ENCODE data around the gene DMAC2. TPM values are rescaled to one million over a fixed set of nuclear protein-coding genes. Genes with fewer than 3 reads are reported as not detected.
A peak's percentile ranks its signal among the peaks of the same experiment; 100 is the strongest.

The DMAC2 gene
- total and polyA plus RNA-seq, 2 of the 13 experiments (the other 11 are each of a cell fraction or from before 2014, with no cell fraction given), result 39.0 to 66.0 TPM

- no peak for TF ChIP-seq ZSCAN29 (CRISPR knock-in tag; conservative IDR thresholded peaks at IDR 0.05)
- TF ChIP-seq ZBTB8A (CRISPR knock-in tag; IDR thresholded peaks at IDR 0.05; ENCODE audit: borderline replicate concordance, low read depth), result no peak
- TF ChIP-seq RBFOX2 (IDR thresholded peaks at IDR 0.05; ENCODE audit: low read depth, low read length), result peak; percentile 83
- TF ChIP-seq PTBP1 (IDR thresholded peaks at IDR 0.05; ENCODE audit: low read depth, low read length, poor library complexity, severe bottlenecking), result no peak
- 0 out of 2 replicates have a peak, but pooled peaks have one; percentile 25 for TF ChIP-seq XBP1 (CRISPR knock-in tag; IDR thresholded peaks at IDR 0.05)
- TF ChIP-seq KDM2A (CRISPR knock-in tag; IDR thresholded peaks at IDR 0.05; ENCODE audit: borderline replicate concordance, low read depth), result peak; percentile 61; the same call in 1 of the 2 replicates
- peak; percentile 88 for TF ChIP-seq HDAC2 (CRISPR knock-in tag; IDR thresholded peaks at IDR 0.05)
- TF ChIP-seq SP1 (IDR thresholded peaks at IDR 0.05), result no peak
- TF ChIP-seq SP1 (CRISPR knock-in tag; IDR thresholded peaks at IDR 0.05), result peak; percentile 86
- TF ChIP-seq, protein P1, sequence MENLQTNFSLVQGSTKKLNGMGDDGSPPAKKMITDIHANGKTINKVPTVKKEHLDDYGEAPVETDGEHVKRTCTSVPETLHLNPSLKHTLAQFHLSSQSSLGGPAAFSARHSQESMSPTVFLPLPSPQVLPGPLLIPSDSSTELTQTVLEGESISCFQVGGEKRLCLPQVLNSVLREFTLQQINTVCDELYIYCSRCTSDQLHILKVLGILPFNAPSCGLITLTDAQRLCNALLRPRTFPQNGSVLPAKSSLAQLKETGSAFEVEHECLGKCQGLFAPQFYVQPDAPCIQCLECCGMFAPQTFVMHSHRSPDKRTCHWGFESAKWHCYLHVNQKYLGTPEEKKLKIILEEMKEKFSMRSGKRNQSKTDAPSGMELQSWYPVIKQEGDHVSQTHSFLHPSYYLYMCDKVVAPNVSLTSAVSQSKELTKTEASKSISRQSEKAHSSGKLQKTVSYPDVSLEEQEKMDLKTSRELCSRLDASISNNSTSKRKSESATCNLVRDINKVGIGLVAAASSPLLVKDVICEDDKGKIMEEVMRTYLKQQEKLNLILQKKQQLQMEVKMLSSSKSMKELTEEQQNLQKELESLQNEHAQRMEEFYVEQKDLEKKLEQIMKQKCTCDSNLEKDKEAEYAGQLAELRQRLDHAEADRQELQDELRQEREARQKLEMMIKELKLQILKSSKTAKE (CRISPR knock-in tag; IDR thresholded peaks at IDR 0.05; ENCODE audit: borderline replicate concordance), result no peak
- peak; percentile 39; the same call in 1 of the 2 replicates for TF ChIP-seq HCFC1 (IDR thresholded peaks at IDR 0.05; ENCODE audit: low read depth, low read length)
- 0 out of 2 replicates have a peak, but pooled peaks have one; percentile 13 for TF ChIP-seq ZNF446 (CRISPR knock-in tag; IDR thresholded peaks at IDR 0.05)
- peak; percentile 60; the same call in 1 of the 2 replicates for TF ChIP-seq ZBTB10 (CRISPR knock-in tag; IDR thresholded peaks at IDR 0.05; ENCODE audit: borderline replicate concordance)
- no peak for TF ChIP-seq ZNF652 (CRISPR knock-in tag; IDR thresholded peaks at IDR 0.05; ENCODE audit: borderline replicate concordance, low read depth)
- peak; percentile 77 for TF ChIP-seq NFYC (CRISPR knock-in tag; IDR thresholded peaks at IDR 0.05)
- no peak for TF ChIP-seq SMAD1 (CRISPR knock-in tag; IDR thresholded peaks at IDR 0.05; ENCODE audit: borderline replicate concordance, low read depth)
- TF ChIP-seq RCOR2 (CRISPR knock-in tag; IDR thresholded peaks at IDR 0.05), result no peak; the same call in 1 of the 2 replicates
- peak; percentile 40; the same call in 1 of the 2 replicates for TF ChIP-seq CREB1 (IDR thresholded peaks at IDR 0.05)
- TF ChIP-seq CREB1 (CRISPR knock-in tag; IDR thresholded peaks at IDR 0.05), result peak; percentile 88
- TF ChIP-seq CBX1 (IDR thresholded peaks at IDR 0.05; ENCODE audit: low read depth), result peak; percentile 63
- TF ChIP-seq POGK (CRISPR knock-in tag; conservative IDR thresholded peaks at IDR 0.05), result peak; percentile 71; the same call in 1 of the 2 replicates
Observed at GRCh38 chr19:41397086-41398049, 42.3 kb downstream of the DMAC2 start, which contains the start of the genes BCKDHA and EXOSC5 (continued).

Measured in HepG2 (cell line).